GM23248 (cell line): ENCODE data around the gene COL18A1.
"Not testable (repeated sequence)": the region's sequence is repeated elsewhere in the genome, so short reads cannot be mapped to it uniquely, and the experiment has no call there.

Experiments used
- EZH2 ChIP-seq: fragments of 200-600 bp; sonication (generic); IDR thresholded peaks from 2 replicates; pipeline ENCODE4 v1.6.1; 2018; ENCODE audit warnings: antibody characterized with exemption, mild to moderate bottlenecking; ENCODE audit not compliant: insufficient read depth, poor library complexity, severe bottlenecking
- EZH2phosphoT487 ChIP-seq: fragments of 200-600 bp; sonication (generic); IDR thresholded peaks from 2 replicates; pipeline ENCODE4 v1.6.1; 2018; ENCODE audit warnings: antibody characterized with exemption, moderate library complexity, mild to moderate bottlenecking, low read depth; ENCODE audit not compliant: insufficient read depth

GRCh38 chr21:45437844-45438243 is 32.9 kb downstream of the COL18A1 start:
- TF ChIP-seq EZH2, EZH2phosphoT487: not testable (repeated sequence)
